HL-60/S4 treated with retinoic acid at 250 ng/mL for 4 days and 3 days (cell line): ENCODE measurements around the gene DNMT3A.
"Not testable (repeated sequence)": the region's sequence is repeated elsewhere in the genome, so short reads cannot be mapped to it uniquely, and the experiment has no call there.

Experiments used
- in situ Hi-C: fragments of 300-500 bp; cut with MboI; formaldehyde crosslinking; loops from 2 replicates; pipeline ENCODE4 v1.7.0; 2022; ENCODE audit warnings: low sequenced_read_pairs

DNMT3A gene

DNA sequence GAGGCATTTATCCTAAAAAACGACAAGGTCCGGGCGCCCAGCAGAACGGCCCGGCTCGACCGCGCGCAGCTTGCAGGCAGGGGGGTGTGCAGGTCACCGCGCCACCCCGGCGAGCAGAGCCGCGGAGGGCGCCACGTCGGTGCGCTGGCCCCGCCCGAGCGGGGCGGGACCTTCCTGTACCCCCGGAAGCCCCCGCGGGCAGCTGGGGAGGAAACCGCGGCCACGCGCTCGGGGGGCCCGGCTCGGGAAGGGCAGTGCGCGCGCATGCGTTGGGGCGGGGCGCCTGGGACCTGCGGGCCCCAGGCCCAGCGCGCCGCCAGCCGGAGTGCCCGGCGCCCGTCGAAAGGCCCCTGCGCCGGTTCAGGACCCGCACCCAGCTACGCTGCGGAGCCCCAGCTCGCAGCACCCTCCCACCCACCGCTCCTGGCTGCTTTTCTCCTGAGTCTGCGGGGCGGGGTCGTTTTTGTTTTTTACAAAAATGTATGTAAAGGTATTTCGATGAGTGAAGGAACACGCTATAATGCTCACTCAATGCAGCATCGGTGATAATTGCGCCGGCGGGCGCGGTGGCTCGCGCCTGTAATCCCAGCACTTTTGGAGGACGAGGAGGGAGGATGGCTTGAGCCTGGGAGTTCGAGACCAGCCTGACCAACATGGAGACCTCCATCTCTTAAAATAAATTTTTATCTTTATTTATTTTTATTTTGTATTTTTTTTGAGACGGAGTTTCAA lies 125.6 kb downstream of the DNMT3A start:
- in situ Hi-C loops = no loop called here

- in situ Hi-C loops = no loop called here
These were observed 126.5 kb downstream of the DNMT3A start for GRCh38 chr2:25215232-25215631.

DNA sequence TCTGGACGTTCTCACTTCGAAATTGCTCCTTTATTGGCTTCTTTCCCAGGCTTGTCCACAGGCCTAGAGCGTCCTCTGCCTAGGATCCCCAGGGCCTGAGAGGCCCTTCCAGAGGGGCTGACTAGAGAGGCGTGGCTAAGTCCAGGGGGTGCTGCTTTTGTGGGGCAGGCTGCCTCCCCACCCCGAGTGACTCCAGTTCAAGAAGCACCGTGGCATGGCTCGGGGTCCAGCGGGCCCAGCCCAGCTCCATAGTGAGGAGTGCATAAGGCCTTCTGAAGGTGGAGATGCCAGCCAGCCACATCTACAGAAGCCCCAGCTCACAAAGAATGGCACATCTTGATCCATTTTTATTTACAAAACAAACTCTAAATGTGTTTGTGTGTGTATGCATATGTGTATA lies 128.5 kb downstream of the DNMT3A start:
- in situ Hi-C loops = no loop called here

DNA sequence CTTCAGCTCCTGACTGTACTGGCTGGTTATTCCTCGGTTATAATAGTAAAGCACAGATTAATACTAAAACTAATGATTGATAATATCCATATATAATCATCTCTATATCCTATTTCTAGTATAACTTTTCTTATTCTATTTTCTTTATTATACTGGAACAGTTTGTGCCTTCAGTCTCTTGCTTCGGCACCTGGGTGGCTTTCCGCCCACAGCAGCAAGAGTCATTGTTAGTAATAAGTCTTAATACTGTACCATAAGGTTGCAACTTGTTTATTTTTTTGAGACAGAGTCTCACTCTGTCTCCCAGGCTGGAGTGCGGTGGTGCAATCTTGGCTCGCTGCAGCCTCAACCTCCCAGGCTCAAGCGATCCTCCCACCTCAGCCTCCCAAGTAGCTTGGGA lies 130.8 kb downstream of the DNMT3A start:
- in situ Hi-C loops = not testable (repeated sequence)

DNA sequence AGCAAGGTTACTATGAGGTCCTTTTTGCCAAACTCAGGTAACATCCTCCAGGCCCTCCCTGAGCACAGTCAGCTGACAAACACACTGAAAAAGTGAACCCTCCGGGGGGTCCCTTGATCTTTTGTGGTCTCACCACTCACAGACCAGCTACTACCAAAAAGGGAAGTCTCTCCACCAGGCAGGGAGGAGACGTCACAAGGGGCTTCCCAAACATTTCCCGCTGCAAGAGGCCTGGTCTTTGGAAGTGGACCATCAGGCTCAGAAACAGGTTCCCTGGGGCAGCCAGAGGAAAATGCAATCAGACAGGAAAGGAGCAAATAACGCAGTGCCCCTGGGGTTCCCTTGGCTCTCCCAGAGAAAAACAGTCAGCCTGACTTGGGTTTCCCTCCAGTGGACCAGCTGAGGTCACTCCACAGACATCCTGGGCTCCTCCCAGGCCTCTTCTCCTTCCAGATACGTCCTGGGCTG lies 134.6 kb downstream of the DNMT3A start:
- in situ Hi-C loops = no loop called here

DNA sequence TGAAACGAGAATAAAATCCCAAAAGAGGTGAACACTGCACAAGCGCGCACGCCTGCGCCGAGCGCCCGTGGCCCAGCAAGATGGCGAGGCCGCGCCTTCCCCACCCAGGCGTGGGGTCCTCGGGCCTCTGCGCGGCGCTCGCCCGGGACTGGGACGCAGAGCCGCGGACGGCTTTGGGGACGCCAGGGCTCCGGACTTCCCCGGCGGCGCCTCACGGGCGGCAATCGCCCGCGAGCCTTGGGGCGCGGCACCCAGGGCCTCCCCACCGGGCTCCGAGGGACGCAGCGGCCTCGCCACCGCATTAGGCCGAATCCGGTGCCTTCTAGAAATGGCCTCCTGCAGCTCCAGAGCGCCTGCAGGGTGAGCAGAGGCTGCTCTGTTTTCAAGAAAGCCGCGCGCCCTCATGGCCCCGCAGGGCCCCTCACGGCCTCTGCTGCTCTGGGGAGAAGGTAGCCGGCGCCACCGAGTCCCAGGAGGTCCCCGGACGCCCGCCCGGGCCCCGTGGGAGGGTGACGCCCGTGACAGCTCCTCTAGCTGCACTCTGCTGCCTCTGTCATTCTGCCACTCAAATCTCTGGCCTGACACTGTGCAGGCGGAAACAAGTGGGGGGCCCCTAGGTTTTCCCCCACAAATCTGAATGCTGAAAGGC lies 137.4 kb downstream of the DNMT3A start:
- in situ Hi-C loops = no loop called here

DNA sequence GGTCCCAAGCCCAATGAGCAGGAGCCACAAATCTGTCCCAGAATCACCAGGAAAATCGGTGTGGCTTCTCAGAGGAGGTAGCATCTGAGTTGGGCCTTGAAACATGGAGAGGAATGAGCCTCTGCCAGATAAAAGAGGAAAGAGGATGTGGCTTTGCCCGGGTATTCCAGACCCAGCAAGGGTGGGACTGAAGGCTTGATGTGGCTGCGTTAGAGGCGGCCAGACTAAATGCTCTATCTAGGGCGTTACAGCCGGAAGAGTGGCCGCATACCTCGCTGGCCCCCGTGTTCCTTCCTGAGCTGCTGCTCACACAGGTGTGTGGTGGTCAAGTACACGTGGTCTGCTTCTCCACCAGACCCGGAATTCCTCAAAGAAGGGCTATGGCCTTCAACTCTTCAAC lies 139.4 kb downstream of the DNMT3A start:
- in situ Hi-C loops = no loop called here

- in situ Hi-C loops = no loop called here
These were observed 139.9 kb downstream of the DNMT3A start for GRCh38 chr2:25201794-25202193.

- in situ Hi-C loops = no loop called here
These were observed 140.5 kb downstream of the DNMT3A start for GRCh38 chr2:25201265-25201664.

- in situ Hi-C loops = no loop called here
These were observed 143.1 kb downstream of the DNMT3A start for GRCh38 chr2:25198576-25198975.

- in situ Hi-C loops = no loop called here
These were observed 143.6 kb downstream of the DNMT3A start for GRCh38 chr2:25198209-25198525.

- in situ Hi-C loops = no loop called here
These were observed 144.2 kb downstream of the DNMT3A start for GRCh38 chr2:25197336-25198208.

DNA sequence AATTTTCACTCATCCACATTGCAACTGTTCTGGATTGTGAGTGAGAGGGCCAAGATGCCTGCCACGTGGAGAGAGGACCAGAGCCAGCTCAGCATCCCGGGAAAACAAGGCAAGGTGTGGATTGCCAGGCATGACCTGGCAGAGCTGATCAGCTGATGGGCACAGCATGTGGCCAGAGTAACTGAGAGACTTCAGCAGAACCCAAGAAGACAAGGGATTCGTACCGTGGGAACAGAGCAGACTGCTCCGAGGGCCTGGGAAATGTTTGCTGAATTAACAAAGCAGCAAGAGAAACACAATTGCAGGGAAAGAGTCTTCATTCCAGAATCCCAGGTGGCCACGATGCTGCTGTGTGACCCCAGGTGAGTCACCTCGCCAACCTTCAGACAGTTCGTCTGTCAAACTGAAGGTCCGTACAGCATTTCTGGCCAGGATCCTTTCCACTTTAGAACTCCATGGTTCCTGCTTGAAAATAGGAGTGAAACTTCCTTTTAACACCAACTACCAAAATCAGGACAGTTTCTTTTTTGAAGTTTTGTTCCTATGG lies 147.1 kb downstream of the DNMT3A start:
- in situ Hi-C loops = no loop called here

- in situ Hi-C loops = no loop called here
These were observed 151.2 kb downstream of the DNMT3A start for GRCh38 chr2:25190536-25190935.

- in situ Hi-C loops = no loop called here
These were observed 153.3 kb downstream of the DNMT3A start for GRCh38 chr2:25188405-25188804.

DNA sequence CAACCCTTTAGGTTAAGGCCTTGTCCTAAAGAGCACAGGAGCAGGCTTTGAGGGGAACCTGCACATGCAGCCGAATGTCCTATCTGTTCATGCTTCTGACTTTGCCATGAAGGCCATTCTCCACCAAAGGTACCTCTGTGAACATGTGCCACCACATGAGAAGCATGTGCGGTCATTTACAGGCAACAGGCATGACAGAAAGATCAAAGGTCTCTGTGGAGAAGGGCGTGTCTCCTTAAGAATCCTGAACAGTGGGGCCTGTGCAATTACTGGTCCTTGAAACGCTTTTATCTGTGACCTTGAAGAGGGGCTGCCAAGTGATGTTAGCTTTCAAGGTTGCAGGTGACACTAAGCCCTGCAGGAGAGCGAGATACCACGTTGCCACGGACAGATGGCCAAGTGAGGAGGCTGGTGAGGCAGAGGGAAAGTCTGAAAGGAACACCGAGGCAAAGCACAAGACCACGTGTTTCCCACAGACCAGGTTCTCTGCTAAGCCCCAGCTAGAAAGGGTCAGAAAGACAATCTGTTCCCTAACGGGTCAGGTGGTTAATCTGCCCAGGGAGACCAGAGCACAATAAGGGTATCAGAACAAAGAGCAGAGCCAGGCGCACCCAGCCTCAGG lies 153.9 kb downstream of the DNMT3A start:
- in situ Hi-C loops = no loop called here

DNA sequence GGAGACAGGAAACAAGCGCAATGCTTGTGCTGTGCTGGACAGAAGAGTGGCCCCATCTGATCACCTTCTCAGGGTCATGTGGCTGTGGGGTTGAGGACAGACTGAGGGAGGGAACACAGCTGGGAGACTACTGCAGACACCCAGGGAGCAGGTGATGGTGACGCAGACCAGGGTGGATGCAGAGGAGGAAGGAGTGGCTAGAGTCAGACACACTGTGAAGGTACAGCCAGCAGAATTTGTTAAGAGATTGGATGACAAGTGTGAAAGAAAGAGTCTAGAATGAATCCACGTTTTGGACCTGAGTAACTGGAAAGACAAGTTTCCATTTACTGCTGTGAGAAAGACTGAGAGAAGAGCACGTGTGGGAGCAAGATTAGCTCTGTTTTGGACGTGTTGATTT lies 157.5 kb downstream of the DNMT3A start:
- in situ Hi-C loops = no loop called here

- in situ Hi-C loops = no loop called here
These were observed 162.7 kb downstream of the DNMT3A start for GRCh38 chr2:25178976-25179375.
